DMS 273 treated with DMSO at 0.1 percent for 48 hours (cell line): ENCODE data around the gene IFNB1.

ENCODE experiments used
- DNase-seq: peaks from one replicate; lab custom pipeline; 2025; lab: John Stamatoyannopoulos, UW

Gene IFNB1

DNA sequence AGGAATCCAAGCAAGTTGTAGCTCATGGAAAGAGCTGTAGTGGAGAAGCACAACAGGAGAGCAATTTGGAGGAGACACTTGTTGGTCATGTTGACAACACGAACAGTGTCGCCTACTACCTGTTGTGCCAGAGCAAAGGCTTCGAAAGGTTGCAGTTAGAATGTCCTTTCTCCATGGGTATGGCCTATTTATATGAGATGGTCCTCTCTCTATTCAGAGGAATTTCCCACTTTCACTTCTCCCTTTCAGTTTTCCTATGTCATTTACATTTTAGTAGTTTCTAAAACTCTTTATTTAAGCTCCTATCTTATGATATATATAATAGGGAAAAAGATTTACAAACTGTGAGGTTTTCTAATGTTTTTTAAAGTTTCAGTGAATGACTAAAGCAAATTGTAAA is at the start of gene IFNB1:
TSS of gene IFNB1 (minus strand) at position 162 of the 400 bp plus-strand sequence. CDS start at position 89, 73 bp downstream.
- no peak for DNase-seq

DNA sequence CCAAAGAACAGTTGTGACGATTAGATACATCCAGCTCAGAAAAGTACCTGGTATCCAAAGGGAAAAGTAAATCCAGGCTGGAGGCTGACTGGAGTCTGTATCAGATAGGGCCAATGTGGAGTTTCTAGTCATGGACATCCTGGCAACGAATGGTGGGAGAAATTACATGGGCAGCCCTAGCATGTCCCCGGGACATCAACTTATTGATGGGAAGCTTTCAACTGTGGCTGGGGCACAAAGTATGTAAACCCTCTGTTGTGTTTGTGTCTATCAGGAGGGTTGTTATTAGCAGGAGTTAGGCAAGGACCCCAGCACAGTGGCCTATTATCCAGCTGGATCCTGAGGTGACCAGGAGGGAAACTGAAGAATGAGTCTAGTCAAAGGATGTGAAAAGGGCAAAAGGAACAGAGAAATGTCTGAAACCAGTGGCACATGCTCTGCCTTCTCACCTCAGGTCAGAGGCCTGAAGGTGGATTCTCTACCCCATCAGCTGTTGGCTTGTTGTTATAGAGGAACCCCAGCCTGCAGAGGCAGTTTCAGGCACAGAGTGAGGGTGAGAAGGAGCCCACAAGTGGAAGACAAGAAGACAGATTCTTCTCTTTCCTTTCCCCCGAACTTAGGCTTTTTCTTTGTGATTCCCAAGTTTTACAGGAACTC is 44.0 kb upstream of the IFNB1 start:
- DNase-seq = no peak

DNA sequence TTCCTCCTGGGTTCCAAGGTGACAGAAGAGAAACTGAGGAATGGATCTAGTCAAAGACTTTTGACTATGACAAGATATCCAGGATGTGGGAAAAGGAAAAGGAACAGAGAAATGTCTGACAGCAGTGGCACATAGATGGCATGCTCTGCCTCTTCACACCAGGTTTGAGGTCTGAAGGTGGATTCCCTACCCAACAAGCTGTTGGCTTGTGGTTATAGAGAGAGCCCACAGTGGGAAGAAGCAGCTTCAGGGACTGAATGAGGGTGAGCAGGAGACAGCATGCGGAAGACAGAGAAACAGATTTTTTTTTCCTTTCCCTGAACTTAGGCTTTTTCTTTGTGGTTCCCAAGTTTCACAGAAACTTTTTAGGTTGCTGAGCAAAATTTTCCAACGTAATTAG is 43.3 kb upstream of the IFNB1 start:
- no peak for DNase-seq

DNA sequence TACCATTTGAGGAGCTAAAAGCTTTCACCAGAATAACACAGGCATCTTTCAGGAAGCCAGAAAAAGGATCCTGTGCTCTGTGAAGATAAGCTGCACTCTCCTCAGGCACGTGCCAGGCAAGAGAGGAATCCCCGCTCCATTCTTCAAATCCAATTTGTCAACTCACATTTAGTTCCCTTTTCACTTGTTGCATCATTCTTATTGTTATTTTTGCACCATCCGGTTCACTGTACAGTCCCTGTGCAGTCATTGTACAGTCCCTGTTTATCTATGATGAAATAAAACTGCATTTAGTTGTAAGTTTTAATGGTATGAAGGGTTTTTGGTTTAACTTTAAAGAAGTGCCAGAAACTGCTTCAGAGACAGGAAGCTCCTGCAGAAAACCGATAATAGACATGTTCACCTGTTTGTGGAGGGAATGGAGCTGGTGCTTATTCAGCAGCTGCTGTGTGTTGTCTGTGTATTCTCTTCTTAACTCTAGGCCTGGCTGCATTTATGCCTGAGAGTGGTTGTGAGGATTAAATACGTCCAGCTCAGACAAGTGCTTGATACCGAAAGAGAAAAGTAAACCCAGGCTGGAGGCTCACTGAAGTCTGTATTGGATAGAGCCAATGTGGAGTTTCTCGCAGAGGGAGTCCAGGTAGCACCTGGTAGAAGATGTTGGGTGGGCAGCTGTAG is 41.5 kb upstream of the IFNB1 start:
- no peak for DNase-seq

DNA sequence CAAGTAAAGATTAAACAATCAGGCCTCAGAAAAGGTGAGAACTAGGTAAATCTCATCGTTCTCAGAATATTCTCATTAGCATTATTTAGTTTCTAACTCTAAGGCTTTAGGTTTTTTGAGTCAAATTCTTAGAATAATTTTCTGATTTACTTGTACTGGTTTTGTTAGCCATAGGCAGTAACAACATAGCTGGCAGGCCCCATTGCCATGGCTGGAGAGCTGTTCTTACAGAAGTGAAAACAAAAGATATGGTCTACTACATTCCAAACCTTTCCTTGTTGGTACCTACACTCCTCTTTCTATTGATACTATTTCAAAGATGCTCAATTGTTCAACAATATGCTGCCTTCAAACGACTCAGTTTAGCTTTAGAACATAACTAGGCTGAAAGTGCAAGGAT is 36.6 kb upstream of the IFNB1 start:
- DNase-seq = no peak

DNA sequence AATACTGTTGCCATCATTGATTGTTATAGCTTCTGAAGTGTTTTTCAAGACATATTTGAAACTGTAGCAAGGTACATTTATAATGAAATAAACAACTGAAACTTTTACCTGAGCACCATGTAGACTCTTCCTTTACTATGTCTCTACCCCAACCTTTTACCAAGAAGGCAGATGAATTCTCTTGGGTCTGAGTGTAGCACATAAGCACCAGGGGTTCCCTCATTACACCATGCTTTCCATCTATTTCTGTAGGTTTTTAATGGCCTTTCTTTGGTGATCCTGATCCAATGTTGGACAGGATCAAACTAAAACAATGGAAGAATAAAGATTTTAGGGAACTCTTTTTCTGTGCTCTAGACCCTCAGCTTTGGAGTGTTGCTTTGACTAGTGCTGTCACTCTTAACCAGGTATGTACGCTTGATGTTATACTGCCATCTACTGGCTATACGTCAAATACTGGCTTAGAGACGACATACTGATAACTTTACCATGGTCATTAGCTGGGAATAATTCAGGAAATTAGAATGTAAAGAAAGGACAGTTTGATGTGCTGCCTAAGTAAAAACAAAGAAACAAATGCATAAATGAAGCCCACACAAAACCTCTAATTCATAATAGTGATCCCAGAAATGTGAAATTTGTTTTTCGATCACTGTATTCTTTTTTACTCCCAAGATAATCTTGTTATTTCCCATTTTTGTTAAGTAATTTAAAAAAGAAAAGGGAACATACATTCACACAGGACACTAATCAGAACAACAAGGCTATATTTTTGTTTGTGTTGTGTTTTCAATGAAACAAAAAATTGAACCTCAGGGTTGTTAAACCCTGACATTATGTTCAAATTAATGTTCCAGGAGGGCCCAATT is 33.2 kb upstream of the IFNB1 start:
- peak; percentile 15 for DNase-seq

DNA sequence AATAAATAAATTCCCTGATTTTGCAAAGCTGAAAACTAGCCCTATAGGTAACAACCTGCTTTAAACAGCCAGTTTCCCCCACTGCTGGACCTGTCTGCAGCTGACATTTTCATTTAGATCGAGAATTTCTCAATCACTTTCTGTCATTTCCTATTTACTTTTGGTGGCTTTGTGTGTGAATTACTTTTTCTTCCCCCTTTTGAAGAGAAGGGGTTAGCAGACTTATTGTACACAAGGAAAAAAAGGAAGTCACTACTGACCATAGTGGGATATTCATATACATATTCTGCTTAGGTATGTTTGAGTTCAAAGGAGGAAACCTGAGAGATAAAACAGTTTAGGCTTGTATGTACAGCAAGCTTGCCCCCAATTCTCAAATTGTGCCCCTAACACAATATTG is 27.0 kb upstream of the IFNB1 start:
- no peak for DNase-seq

DNA sequence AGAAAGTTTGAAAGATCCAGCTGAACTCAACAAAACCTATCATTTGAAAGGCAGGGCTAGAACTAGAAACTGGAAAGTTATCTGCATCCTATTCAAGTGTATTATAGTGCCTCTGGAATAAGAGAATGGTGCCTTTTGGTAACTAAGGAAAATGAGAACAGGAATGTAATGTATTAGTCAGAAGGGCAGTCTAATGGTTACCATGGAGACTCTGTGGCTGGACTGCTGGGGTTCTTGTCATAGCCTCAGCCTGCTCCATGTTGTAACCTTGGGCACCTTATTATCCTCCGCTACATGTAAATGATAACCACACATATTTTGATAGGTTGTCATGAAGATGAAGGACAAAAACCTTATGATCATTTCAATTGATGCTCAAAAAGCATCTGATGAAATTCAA is 24.6 kb upstream of the IFNB1 start:
- no peak for DNase-seq

DNA sequence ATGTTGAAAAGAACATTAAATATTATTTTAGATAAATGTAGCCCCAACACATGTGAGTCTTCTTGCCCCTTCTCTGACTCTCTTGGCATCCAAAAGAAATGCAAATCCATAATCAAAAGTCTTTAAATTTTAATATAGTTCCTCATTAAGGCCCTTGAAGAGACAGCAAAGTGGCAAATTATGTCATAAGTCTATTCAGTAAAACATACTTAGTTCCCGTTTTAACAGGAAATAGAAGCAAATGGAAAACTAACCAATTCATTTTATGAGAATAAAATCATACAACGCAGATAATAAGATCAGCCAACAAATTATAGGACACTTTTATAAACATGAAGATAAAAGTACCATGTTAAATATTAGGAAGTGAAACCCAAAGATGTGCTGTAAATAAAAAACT is 20.1 kb upstream of the IFNB1 start:
- DNase-seq = no peak

DNA sequence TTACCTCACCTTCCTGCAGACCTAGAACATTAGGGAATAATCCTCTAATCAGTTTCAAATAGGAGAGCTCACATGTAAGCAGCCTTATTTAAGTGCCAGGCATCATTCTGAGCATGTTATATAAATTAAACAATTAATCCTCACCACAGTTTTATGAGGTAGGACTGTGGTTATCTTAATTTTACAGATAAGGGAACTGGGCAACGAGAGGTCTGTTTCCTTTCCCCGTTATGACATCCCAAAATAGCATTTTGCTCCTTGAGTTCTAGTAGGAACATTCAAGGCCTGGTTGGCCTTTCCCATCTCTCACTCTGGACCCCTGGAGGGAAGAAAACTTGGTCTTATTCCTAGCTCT is 19.1 kb upstream of the IFNB1 start:
- no peak for DNase-seq

DNA sequence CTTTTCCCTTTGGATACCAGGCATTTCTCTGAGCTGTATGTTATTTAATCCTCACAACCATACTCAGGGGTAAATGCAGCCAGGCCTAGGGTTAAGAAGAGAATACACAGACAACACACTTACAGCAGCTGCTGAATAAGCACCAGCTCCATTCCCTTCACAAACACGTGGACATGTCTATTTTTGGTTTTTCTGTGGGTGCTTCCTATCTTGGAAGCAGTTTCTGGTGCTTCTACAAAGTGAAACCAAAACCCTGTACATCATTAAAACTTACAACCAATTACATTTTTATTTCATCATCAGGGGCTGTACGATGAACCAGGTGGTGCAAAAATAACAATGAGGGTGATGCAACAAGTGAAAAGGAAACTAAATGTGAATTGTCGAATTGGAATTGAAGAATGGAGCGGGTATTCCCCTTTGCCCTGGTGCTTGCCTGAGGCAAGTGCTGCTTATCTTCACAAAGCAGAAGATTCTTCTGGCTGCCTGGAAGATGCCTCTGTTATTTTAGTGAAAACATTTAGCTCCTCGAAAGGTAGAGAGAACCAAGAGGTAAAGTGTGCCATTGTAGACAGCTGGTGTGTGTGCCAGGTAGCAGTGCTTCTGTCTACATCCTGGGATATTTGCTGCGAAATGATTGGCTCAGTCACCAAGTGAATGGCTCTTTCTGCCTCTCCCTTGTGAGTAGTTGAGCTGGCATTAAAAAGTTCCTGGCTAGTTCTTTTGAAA is 18.6 kb upstream of the IFNB1 start:
- no peak for DNase-seq

DNA sequence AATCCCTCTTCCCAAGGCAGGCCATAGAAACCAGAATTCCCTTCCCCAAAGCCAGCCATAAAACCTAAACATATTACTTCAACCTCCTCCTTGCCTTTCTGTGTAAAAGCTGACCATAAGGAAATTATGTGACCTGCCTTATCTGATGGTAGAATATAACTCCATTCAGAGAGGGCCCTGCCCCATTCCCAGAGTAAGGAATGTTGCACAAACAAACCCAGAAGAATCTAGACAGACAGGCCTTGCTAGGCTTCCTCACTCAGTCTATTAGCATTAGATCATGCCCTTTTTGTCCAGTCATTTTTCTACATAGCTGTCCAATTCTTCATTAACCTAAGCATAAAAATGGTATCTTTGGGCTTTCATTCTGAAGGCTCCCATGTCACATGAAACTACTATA is 17.8 kb upstream of the IFNB1 start:
- DNase-seq = no peak

DNA sequence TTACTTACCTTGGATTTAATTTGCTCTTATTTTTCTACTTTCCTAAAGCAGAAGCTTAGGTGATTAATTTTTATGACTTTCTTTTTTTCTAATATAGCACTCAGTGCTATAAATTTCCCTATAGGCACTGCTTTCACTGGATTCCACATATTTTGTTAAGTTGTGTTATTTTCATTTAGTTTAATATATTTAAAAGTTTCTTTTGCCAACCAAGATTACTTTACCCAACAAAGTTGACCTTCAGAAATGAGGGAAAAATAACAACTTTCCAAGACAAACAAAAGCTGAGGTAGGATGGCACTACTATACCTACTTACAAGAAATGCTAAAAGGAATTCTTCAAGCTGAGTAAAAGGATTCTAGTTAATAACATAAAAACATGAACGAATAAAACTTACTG is 8.8 kb upstream of the IFNB1 start:
- no peak for DNase-seq

DNA sequence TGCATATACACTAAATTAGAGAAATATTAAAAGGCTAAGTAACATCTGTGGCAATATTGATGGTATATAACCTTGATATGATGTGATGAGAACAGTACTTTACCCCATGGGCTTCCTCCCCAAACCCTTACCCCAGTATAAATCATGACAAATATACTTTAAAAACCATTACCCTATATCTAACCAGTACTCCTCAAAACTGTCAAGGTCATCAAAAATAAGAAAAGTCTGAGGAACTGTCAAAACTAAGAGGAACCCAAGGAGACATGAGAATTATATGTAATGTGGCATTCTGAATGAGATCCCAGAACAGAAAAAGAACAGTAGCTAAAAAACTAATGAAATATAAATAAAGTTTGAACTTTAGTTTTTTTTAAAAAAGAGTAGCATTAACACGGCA is 7.3 kb upstream of the IFNB1 start:
- DNase-seq = no peak

DNA sequence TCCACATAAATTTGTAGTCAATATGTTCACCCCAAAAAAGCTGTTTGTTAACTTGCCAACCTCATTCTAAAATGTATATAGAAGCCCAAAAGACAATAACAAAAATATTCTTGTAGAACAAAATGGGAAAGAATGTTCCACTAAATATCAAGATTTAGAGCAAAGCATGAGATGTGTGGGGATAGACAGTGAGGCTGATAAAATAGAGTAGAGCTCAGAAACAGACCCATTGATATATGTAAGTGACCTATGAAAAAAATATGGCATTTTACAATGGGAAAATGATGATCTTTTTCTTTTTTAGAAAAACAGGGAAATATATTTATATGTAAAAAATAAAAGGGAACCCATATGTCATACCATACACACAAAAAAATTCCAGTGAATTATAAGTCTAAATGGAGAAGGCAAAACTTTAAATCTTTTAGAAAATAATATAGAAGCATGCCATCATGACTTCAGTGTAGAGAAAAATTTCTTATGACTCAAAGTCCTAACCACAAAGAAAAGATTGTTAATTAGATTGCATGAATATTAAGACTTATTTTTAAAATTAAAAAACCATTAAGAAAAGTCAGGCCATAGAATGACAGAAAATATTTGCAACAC is 6.6 kb upstream of the IFNB1 start:
- no peak for DNase-seq

DNA sequence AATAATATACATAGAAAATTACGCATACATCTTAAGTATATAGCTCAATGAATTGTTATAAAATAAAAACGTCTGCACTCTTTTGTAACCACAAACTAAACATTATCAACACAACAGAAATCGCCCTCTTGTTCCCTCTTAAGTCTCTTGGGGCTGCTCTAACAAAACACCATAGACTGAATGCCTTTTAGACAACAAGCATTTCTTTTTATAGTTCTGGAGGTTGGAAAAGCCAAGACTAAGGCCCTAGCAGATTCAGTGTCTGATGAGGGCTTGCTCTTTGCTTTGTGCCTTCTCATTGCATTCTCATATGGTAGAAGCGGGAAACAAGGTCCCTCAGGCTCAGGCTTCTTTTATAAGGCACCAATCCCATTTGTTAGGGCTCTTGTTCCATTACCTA is 4.9 kb upstream of the IFNB1 start:
- DNase-seq = no peak

DNA sequence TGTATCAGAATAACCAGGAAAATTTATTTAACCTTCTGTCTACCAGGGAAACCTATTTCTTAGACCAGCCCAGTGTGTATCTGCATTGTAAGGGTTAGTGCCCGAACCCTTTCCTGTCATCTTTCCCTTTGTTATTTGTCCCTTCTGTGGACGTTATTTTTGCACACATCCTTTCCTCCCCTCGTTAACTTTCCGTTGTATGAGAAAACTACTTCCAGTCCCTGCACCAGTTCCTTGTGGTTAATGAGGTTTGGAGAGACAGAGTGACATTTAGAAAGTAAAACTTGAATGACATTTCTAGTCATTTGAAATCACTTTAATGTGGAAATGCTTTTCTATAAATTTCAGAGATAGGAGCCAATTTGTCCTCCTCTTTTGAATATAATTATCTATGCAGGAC is 4.3 kb upstream of the IFNB1 start:
- no peak for DNase-seq

DNA sequence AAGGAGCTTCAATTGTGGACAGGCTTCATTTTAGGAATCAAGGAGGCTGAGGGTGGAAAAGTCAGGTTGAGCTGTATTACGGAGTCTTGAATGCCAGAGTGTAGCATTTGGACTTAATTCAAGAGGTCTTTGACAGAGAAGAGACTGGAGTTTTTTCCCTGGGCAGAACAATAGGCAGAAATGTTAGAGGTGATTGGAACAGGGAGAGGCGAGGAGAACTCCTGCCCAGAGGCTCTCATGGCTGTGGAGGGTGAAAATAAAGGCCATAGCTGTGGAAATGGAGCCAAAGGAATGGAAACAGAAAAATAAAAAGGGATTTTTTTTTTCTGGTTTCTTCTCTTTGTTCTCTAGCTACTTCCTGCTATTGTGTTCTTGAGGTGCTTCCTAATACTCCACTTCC is 3.7 kb upstream of the IFNB1 start:
- DNase-seq = no peak

DNA sequence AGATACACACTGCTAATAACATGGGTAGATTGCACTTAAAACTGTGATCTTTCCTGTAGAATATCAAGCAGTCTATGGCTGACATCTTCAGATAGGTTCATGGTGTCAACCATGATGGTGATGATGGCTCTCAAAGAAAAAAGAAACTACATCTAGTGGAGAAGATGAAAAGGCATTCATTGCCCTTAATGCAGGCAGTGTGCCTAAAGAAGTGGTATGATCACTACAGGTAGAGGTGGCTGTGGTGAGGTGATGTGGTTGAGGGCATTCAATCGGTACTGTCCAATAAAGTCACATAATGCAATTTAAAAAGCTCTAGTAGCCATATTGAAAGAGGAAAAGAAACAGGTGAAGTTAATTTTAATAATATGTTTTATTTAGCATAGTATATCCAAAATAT is 3.1 kb upstream of the IFNB1 start:
- no peak for DNase-seq

DNA sequence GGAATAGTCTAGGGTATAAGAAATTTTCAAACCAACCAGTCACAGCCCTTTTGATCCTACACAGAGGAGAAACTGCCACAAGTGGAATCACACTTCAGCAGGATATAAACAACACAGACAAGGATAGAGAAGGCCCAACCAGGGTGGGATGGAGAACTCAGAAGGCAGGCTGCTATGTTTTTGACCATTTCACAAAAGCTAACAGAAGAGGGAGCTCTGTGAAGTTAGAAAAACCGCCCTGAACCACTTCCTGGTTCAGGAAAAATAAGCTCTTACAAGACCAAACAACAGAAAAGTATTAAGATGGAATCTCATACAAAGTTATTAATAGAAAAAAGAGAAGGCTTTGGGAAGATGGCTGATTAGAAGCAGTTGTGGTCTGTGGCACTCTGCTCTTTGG is 960 bp upstream of the IFNB1 start:
- no peak for DNase-seq

DNA sequence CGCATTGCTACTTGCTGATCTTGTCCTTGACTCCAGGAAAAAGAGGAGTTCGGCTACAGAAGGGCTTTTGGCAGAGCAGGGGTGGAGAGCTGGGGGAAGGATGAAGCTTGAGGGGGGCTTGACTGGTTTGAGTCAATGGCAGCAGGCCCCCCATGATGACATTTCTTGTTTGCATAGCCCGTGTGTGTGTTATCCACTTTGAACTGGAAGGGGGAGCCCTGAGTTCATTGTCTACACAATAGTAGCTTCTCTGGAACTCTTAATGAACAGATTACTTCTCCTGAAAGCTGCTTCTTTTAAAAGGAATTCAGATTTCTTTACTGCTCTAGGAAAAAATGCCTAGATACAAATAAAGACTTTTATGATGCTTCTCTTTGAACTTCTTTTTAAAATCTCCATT is 2.3 kb downstream of the IFNB1 start:
- DNase-seq = no peak

DNA sequence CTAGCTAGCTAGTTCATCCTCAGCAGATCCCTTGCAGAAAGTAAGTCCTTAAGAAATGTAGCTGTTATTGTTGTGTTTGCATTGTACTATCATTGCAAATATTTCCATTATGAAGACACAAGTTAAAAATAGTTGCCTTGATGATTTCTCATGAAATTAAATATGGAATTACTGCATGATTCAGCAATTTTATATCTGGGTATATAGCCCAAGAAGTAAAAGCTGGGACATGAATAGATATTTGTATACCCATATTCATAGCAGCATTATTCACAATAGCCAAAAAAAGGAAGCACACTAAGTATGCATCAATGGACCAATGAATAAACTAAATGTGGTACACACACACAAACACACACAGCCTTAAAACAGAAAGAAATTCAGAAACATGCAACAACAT is 6.8 kb downstream of the IFNB1 start:
- no peak for DNase-seq
